SK-N-SH (cell line): ENCODE results near the gene HOMER2. TPM values are rescaled to one million over a fixed set of nuclear protein-coding genes. Genes with fewer than 3 reads are reported as not detected.

Experiments
- CTCF ChIA-PET: fragments of 300-600, 350-600 bp; formaldehyde crosslinking; extraction: SDS; loops from one replicate; lab custom pipeline; 2021; lab: Yijun Ruan, JAX
- POLR2A ChIA-PET: fragments of 350-600 bp; sonication (Branson Sonifier 250); formaldehyde crosslinking; extraction: SDS; loops from one replicate; lab custom pipeline; 2020; ENCODE audit warnings: antibody characterized with exemption, inconsistent platforms; lab: Yijun Ruan, JAX
- DNase-seq: peaks from one replicate; pipeline ENCODE4 v3.0.0; 2012
- H2AFZ ChIP-seq: fragments of 200-600 bp; sonication (generic); 2 replicates; pipeline ENCODE4 v1.8.1; 2016; ENCODE audit warnings: antibody characterized with exemption, mild to moderate bottlenecking, low read depth
- H3F3A ChIP-seq: fragments of 200-600 bp; sonication (generic); replicated peaks from 2 replicates; pipeline ENCODE3; 2016; ENCODE audit warnings: antibody characterized with exemption, mild to moderate bottlenecking; ENCODE audit not compliant: insufficient read depth
- H3K27ac ChIP-seq, 2 experiments: fragments of 200-500 bp in 1 of 2; fragments of 200-600 bp in 1 of 2; sonication (Bioruptor generic) in 1 of 2; sonication (generic), shearing (Covaris generic) in 1 of 2; 2 replicates each; pipeline versions ENCODE4 v1.5.1 to v1.6.1; 2014 to 2016; ENCODE audit warnings: low read depth in 2 of 2, inconsistent platforms in 1 of 2, low read length in 1 of 2, mild to moderate bottlenecking in 1 of 2, mixed read lengths in 1 of 2
- H3K27me3 ChIP-seq: fragments of 200-600 bp; sonication (generic), shearing (Covaris generic); 2 replicates; pipeline ENCODE4 v1.6.1; 2016; ENCODE audit warnings: mixed run types; ENCODE audit not compliant: insufficient read depth
- H3K36me3 ChIP-seq, 2 experiments: fragments of 200-500 bp in 1 of 2; fragments of 200-600 bp in 1 of 2; sonication (Bioruptor generic) in 1 of 2; sonication (generic) in 1 of 2; replicated peaks in 1 of 2; 2 replicates each; pipeline versions ENCODE3 to v1.5.1; 2014 to 2016; ENCODE audit warnings: low read length in 1 of 2, mild to moderate bottlenecking in 1 of 2; ENCODE audit not compliant: insufficient read depth in 2 of 2, control insufficient read depth in 1 of 2
- H3K4me1 ChIP-seq, 2 experiments: fragments of 200-500 bp in 1 of 2; fragments of 200-600 bp in 1 of 2; sonication (Bioruptor generic) in 1 of 2; sonication (generic), shearing (Covaris generic) in 1 of 2; 2 replicates each; pipeline versions ENCODE4 v1.5.1 to v1.6.1; 2014 to 2016; ENCODE audit warnings: low read depth in 1 of 2, low read length in 1 of 2, mixed run types in 1 of 2; ENCODE audit not compliant: insufficient read depth in 2 of 2, control insufficient read depth in 1 of 2
- H3K4me2 ChIP-seq: fragments of 200-600 bp; sonication (generic), shearing (Covaris generic); 2 replicates; pipeline ENCODE4 v1.6.1; 2017; ENCODE audit warnings: mixed run types
- H3K4me3 ChIP-seq, 2 experiments: fragments of 200-500 bp in 1 of 2; fragments of 200-600 bp in 1 of 2; sonication (Bioruptor generic) in 1 of 2; sonication (generic), shearing (Covaris generic) in 1 of 2; 2 replicates each; pipeline versions ENCODE4 v1.5.1 to v1.8.1; 2014 to 2016; ENCODE audit warnings: low read depth in 2 of 2, inconsistent platforms in 1 of 2, low read length in 1 of 2, mild to moderate bottlenecking in 1 of 2, mixed read lengths in 1 of 2, moderate library complexity in 1 of 2
- H3K79me2 ChIP-seq: fragments of 200-600 bp; sonication (generic); 2 replicates; pipeline ENCODE4 v1.8.1; 2017; ENCODE audit warnings: mild to moderate bottlenecking; ENCODE audit not compliant: insufficient read depth
- H3K9ac ChIP-seq: fragments of 200-600 bp; sonication (generic); 2 replicates; pipeline ENCODE4 v1.6.1; 2017; ENCODE audit warnings: mixed run types
- H3K9me2 ChIP-seq: fragments of 200-600 bp; sonication (generic); 2 replicates; pipeline ENCODE4 v1.6.1; 2017; ENCODE audit warnings: mixed run types
- H3K9me3 ChIP-seq: fragments of 200-600 bp; sonication (generic); 2 replicates; pipeline ENCODE4 v1.6.1; 2017; ENCODE audit warnings: mixed run types, mild to moderate bottlenecking, moderate library complexity
- H4K20me1 ChIP-seq: fragments of 200-600 bp; sonication (generic); 2 replicates; pipeline ENCODE4 v1.6.1; 2017; ENCODE audit warnings: mild to moderate bottlenecking, mixed run types; ENCODE audit not compliant: insufficient read depth
- FOXM1 ChIP-seq: IDR thresholded peaks from 2 replicates; pipeline ENCODE4 v1.4.0; 2012; ENCODE audit warnings: low read depth, mild to moderate bottlenecking
- GABPA ChIP-seq: IDR thresholded peaks from 2 replicates; pipeline ENCODE4 v1.4.0; 2012; ENCODE audit warnings: low read depth, mild to moderate bottlenecking
- GATA2 ChIP-seq: sonication (generic); formaldehyde crosslinking; IDR thresholded peaks from 2 replicates; pipeline ENCODE4 v1.5.0; 2020; ENCODE audit warnings: mild to moderate bottlenecking, missing genetic modification reagents
- NFIC ChIP-seq: IDR thresholded peaks from 2 replicates; pipeline ENCODE4 v1.4.0; 2012; ENCODE audit warnings: borderline replicate concordance
- NRF1 ChIP-seq: IDR thresholded peaks from 2 replicates; pipeline ENCODE4 v1.6.1; 2012; ENCODE audit warnings: low read depth, mild to moderate bottlenecking, low read length
- RAD21 ChIP-seq: IDR thresholded peaks from 2 replicates; pipeline ENCODE4 v1.6.1; 2012; ENCODE audit warnings: mild to moderate bottlenecking, low read length
- RFX5 ChIP-seq: IDR thresholded peaks from 2 replicates; pipeline ENCODE4 v1.6.1; 2012; ENCODE audit warnings: mild to moderate bottlenecking, improper control_type of control experiment, low read length
- RXRA ChIP-seq: IDR thresholded peaks from 2 replicates; pipeline ENCODE4 v1.4.0; 2012; ENCODE audit warnings: low read depth, mild to moderate bottlenecking, borderline replicate concordance
- WGBS: methylation state at CpG from one replicate; pipeline ENCODE4 v1.1.6; 2017; ENCODE audit warnings: low lambda C conversion rate; 5-methylcytosine and 5-hydroxymethylcytosine counted together
- polyA plus RNA-seq, 3 experiments: library from polyadenylated mRNA; depleted of rRNA; stranded (reverse); fragments of >200 nt; gene quantifications; 2 replicates each; pipeline ENCODE4 v1.2.3, GENCODE V29; 2012
- TF ChIP-seq, protein P1 (sequence below): IDR thresholded peaks from 2 replicates; pipeline ENCODE4 v1.6.1; 2012; ENCODE audit warnings: mild to moderate bottlenecking, low read depth, low read length, moderate library complexity
- TF ChIP-seq, protein P2 (sequence below): IDR thresholded peaks from 2 replicates; pipeline ENCODE4 v1.4.0; 2012; ENCODE audit warnings: low read depth
- TF ChIP-seq, protein P3 (sequence below): IDR thresholded peaks from 2 replicates; pipeline ENCODE4 v1.4.0; 2012; ENCODE audit warnings: low read depth, borderline replicate concordance

Gene HOMER2
- polyA plus RNA-seq, 1 of the 3 experiments (the other 2 are of a cell fraction) = 7.3 TPM

DNA sequence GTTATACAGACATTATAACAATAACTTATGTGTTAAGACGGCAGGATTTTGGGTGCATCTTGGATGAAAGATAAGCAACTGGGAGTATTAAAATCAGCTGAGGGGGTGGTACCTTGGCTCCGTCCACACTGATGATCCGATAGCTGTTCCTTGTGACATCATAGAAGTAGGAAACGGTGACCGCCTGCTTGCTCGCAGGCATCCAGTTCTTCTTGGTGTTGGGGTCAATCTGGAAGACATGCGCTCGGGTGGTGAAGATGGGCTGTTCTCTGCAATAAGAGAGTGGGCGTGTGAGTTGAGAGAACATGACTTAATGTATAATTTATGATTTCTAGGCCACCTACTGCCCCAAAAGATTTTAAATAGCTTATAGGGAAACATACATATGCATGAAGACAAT is 59.9 kb downstream of the HOMER2 start:
- Histone ChIP-seq H3K79me2 (no peaks in the 10 kb centered on the region), H3K36me3 (no peaks in the 10 kb centered on the region), H3K27ac (no peak overlapping the region), H3F3A (no peaks in the 10 kb centered on the region), H4K20me1 (no peaks in the 10 kb centered on the region), H3K9me3 (no peaks in the 10 kb centered on the region), H3K9ac (no peak overlapping the region), H3K4me1 (peaks cover 0 to 28% of the 10 kb centered on the region in 2 experiments; a peak in 2 of 4 replicates), H3K4me2 (no peak overlapping the region), H3K9me2 (no peaks in the 10 kb centered on the region), H3K27me3 (no peaks in the 10 kb centered on the region), H3K4me3 (no peak overlapping the region), H2AFZ (no peak overlapping the region)
- 90% methylated on average over 9 of the region's 9 CpGs for WGBS
- DNase-seq = no peak
- POLR2A ChIA-PET = no interaction called here
- TF ChIP-seq NRF1 (no peak), RFX5 (no peak), NFIC (no peak), RXRA (no peak), GATA2 (CRISPR knock-in tag) (no peak), GABPA (no peak), RAD21 (no peak)
- TF ChIP-seq, protein P1, sequence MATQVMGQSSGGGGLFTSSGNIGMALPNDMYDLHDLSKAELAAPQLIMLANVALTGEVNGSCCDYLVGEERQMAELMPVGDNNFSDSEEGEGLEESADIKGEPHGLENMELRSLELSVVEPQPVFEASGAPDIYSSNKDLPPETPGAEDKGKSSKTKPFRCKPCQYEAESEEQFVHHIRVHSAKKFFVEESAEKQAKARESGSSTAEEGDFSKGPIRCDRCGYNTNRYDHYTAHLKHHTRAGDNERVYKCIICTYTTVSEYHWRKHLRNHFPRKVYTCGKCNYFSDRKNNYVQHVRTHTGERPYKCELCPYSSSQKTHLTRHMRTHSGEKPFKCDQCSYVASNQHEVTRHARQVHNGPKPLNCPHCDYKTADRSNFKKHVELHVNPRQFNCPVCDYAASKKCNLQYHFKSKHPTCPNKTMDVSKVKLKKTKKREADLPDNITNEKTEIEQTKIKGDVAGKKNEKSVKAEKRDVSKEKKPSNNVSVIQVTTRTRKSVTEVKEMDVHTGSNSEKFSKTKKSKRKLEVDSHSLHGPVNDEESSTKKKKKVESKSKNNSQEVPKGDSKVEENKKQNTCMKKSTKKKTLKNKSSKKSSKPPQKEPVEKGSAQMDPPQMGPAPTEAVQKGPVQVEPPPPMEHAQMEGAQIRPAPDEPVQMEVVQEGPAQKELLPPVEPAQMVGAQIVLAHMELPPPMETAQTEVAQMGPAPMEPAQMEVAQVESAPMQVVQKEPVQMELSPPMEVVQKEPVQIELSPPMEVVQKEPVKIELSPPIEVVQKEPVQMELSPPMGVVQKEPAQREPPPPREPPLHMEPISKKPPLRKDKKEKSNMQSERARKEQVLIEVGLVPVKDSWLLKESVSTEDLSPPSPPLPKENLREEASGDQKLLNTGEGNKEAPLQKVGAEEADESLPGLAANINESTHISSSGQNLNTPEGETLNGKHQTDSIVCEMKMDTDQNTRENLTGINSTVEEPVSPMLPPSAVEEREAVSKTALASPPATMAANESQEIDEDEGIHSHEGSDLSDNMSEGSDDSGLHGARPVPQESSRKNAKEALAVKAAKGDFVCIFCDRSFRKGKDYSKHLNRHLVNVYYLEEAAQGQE = no peak
- TF ChIP-seq, protein P2, sequence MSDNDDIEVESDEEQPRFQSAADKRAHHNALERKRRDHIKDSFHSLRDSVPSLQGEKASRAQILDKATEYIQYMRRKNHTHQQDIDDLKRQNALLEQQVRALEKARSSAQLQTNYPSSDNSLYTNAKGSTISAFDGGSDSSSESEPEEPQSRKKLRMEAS = no peak
- TF ChIP-seq, protein P3, sequence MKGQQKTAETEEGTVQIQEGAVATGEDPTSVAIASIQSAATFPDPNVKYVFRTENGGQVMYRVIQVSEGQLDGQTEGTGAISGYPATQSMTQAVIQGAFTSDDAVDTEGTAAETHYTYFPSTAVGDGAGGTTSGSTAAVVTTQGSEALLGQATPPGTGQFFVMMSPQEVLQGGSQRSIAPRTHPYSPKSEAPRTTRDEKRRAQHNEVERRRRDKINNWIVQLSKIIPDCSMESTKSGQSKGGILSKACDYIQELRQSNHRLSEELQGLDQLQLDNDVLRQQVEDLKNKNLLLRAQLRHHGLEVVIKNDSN = no peak
- CTCF ChIA-PET = interaction anchor here (1.0 to 2.5 kb wide), 2 partner anchors 11 to 14 kb away, joined by 3 to 8 read pairs; no protein-coding TSS in a partner anchor

GRCh38 chr15:82890995-82891390 is 61.5 kb downstream of the HOMER2 start:
- Histone ChIP-seq H3F3A (no peaks in the 10 kb centered on the region), H3K9me2 (no peaks in the 10 kb centered on the region), H3K9ac (no peak overlapping the region), H3K79me2 (no peaks in the 10 kb centered on the region), H3K4me2 (no peak overlapping the region), H2AFZ (no peak overlapping the region), H3K4me1 (peaks cover 0 to 23% of the 10 kb centered on the region in 2 experiments; a peak in 2 of 4 replicates), H3K27me3 (no peaks in the 10 kb centered on the region), H3K9me3 (no peaks in the 10 kb centered on the region), H3K36me3 (no peaks in the 10 kb centered on the region), H3K27ac (no peak overlapping the region), H4K20me1 (no peaks in the 10 kb centered on the region), H3K4me3 (no peak overlapping the region)
- no peak for TF ChIP-seq FOXM1
- WGBS = 85% methylated on average over 3 of the region's 6 CpGs
- DNase-seq = no peak
- POLR2A ChIA-PET = no interaction called here
- CTCF ChIA-PET = interaction anchor here (1.0 to 2.5 kb wide), 2 partner anchors 9 to 105 kb away, joined by 3 to 8 read pairs; no protein-coding TSS in a partner anchor
